PC-3 (cell line): ENCODE measurements around the gene METTL5. TPM values are rescaled to one million over a fixed set of nuclear protein-coding genes. Genes with fewer than 3 reads are reported as not detected.

Source experiments
- ATAC-seq: fragments of 200-7000 bp; cut with Tn5 transposase; 2 replicates; pipeline ENCODE4 v1.9.1; 2020; ENCODE audit warnings: mild to moderate bottlenecking, moderate library complexity
- BruUV-seq: library from RNA; stranded (reverse); fragments of 400-500 nt; replicated peaks from 2 replicates; lab custom pipeline; 2021; lab: Mats Ljungman, UMichigan
- CTCF ChIA-PET: fragments of 300-600 bp; sonication (Branson Sonifier 250); formaldehyde crosslinking; loops from one replicate; lab custom pipeline; 2022; ENCODE audit warnings: antibody characterized with exemption; lab: Charles Lee
- POLR2A ChIA-PET: fragments of 300-600 bp; sonication (Branson Sonifier 250); formaldehyde crosslinking; loops from one replicate; lab custom pipeline; 2022; ENCODE audit warnings: antibody characterized with exemption; ENCODE audit not compliant: unreplicated experiment; lab: Charles Lee
- DNase-seq: peaks from one replicate; pipeline ENCODE4 v3.0.0-alpha.2; 2015
- H2AFZ ChIP-seq: fragments of 300-600 bp; sonication (generic); 2 replicates; pipeline ENCODE4 v1.6.0; 2016; ENCODE audit warnings: antibody characterized with exemption, low read length
- H3F3A ChIP-seq: fragments of 300-600 bp; sonication (generic); one replicate; pipeline ENCODE4 v1.6.0; 2017; ENCODE audit warnings: antibody characterized with exemption, low read length, control low read depth, mild to moderate bottlenecking; ENCODE audit not compliant: unreplicated experiment
- H3K27ac ChIP-seq: fragments of 300-600 bp; sonication (generic); 2 replicates; pipeline ENCODE4 v1.5.1; 2016; ENCODE audit warnings: mild to moderate bottlenecking, low read length
- H3K27me3 ChIP-seq: fragments of 300-600 bp; sonication (generic); 2 replicates; pipeline ENCODE4 v1.6.1; 2016; ENCODE audit warnings: low read length, mixed read lengths
- H3K36me3 ChIP-seq: fragments of 300-600 bp; sonication (generic); 2 replicates; pipeline ENCODE4 v1.6.1; 2016; ENCODE audit warnings: low read depth, mixed run types, low read length, mixed read lengths
- H3K4me1 ChIP-seq: fragments of 300-600 bp; sonication (generic); 2 replicates; pipeline ENCODE4 v1.5.1; 2016; ENCODE audit warnings: low read length; ENCODE audit not compliant: insufficient read depth
- H3K4me2 ChIP-seq: fragments of 300-600 bp; sonication (generic); 2 replicates; pipeline ENCODE4 v1.6.0; 2016; ENCODE audit warnings: low read length
- H3K4me3 ChIP-seq: fragments of 300-600 bp; sonication (generic); 2 replicates; pipeline ENCODE4 v1.5.1; 2016; ENCODE audit warnings: mild to moderate bottlenecking, low read length, mixed read lengths
- H3K79me2 ChIP-seq: fragments of 300-600 bp; sonication (generic); 2 replicates; pipeline ENCODE4 v1.6.1; 2017; ENCODE audit warnings: low read length, mixed read lengths
- H3K9ac ChIP-seq: fragments of 300-600 bp; sonication (generic); 2 replicates; pipeline ENCODE4 v1.6.0; 2016; ENCODE audit warnings: mild to moderate bottlenecking, low read length
- H3K9me2 ChIP-seq: fragments of 300-600 bp; sonication (generic); replicated peaks from 2 replicates; pipeline ENCODE4 v1.6.1; 2016; ENCODE audit warnings: mixed run types, low read length, mixed read lengths
- H3K9me3 ChIP-seq: fragments of 300-600 bp; sonication (generic); 2 replicates; pipeline ENCODE4 v1.6.1; 2016; ENCODE audit warnings: low read length, mixed read lengths
- H4K20me1 ChIP-seq: fragments of 300-600 bp; sonication (generic); 2 replicates; pipeline ENCODE4 v1.6.1; 2016; ENCODE audit warnings: low read length, mixed read lengths
- EZH2 ChIP-seq: fragments of 300-600 bp; sonication (generic); IDR thresholded peaks from one replicate; pipeline ENCODE4 v1.6.1; 2017; ENCODE audit warnings: antibody characterized with exemption, mild to moderate bottlenecking, low read length; ENCODE audit not compliant: unreplicated experiment
- EZH2phosphoT487 ChIP-seq: fragments of 300-600 bp; sonication (generic); IDR thresholded peaks from 2 replicates; pipeline ENCODE4 v1.6.1; 2018; ENCODE audit warnings: mild to moderate bottlenecking, antibody characterized with exemption, low read length, borderline replicate concordance
- intact Hi-C: fragments of 100-400 bp; cut with micrococcal nuclease; formaldehyde crosslinking; loops from 2 replicates; pipeline ENCODE4 v1.9.0; 2023
- total RNA-seq: library from RNA; depleted of rRNA; stranded (reverse); fragments of >200 nt; gene quantifications from 2 replicates; pipeline ENCODE4 v1.2.3, GENCODE V29; 2014
- TF ChIP-seq, protein P1 (sequence below): fragments of 300-600 bp; sonication (generic); conservative IDR thresholded peaks from 2 replicates; pipeline ENCODE4 v1.5.1; 2017; ENCODE audit warnings: antibody characterized with exemption, low read depth, mild to moderate bottlenecking, low read length

The METTL5 gene
- total RNA-seq, 1 experiment from 2014 or later: 61.1 TPM

DNA sequence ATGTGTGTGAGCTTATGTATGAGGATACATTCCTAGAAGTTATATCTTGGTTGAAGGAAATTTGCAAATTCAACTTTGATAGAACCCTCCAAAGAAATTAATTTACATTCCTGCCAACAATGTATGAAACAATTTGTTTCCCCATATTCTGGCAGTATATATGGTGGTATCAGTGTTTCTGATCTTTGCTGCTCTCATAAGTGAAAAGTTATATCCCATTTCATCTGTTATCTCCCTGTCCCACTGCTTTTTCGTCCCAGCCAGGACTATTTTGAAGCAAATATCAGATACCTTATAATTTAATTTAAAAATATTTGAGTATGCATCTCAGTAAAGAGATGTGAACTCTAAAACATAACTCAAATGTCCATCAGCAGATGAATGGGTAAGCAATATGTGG lies 9.7 kb upstream of the METTL5 start:
- no peak overlapping the region for H3K4me2 ChIP-seq
- peaks cover 11% of the 10 kb centered on the region for H4K20me1 ChIP-seq
- H3K27me3 ChIP-seq: no peaks in the 10 kb centered on the region
- no peak overlapping the region for H3K4me3 ChIP-seq
- no peak overlapping the region for H2AFZ ChIP-seq
- H3K79me2 ChIP-seq: peaks cover 97% of the 10 kb centered on the region
- intact Hi-C loops: no loop called here
- H3K36me3 ChIP-seq: peaks cover 11% of the 10 kb centered on the region; the same call in 1 of the 2 replicates
- ChIA-PET CTCF (no interaction called here), POLR2A (no interaction called here)
- BruUV-seq: no TSS peak
- no peaks in the 10 kb centered on the region for H3K9me3 ChIP-seq
- DNase-seq (no peak), ATAC-seq (no peak)
- no peak overlapping the region for H3K27ac ChIP-seq
- H3K9ac ChIP-seq: no peak overlapping the region
- no peaks in the 10 kb centered on the region for H3K4me1 ChIP-seq
- TF ChIP-seq EZH2 (no peak), EZH2phosphoT487 (no peak)
- TF ChIP-seq, protein P1, sequence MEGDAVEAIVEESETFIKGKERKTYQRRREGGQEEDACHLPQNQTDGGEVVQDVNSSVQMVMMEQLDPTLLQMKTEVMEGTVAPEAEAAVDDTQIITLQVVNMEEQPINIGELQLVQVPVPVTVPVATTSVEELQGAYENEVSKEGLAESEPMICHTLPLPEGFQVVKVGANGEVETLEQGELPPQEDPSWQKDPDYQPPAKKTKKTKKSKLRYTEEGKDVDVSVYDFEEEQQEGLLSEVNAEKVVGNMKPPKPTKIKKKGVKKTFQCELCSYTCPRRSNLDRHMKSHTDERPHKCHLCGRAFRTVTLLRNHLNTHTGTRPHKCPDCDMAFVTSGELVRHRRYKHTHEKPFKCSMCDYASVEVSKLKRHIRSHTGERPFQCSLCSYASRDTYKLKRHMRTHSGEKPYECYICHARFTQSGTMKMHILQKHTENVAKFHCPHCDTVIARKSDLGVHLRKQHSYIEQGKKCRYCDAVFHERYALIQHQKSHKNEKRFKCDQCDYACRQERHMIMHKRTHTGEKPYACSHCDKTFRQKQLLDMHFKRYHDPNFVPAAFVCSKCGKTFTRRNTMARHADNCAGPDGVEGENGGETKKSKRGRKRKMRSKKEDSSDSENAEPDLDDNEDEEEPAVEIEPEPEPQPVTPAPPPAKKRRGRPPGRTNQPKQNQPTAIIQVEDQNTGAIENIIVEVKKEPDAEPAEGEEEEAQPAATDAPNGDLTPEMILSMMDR: no peak
- no peaks in the 10 kb centered on the region for H3F3A ChIP-seq
- no peaks in the 10 kb centered on the region for H3K9me2 ChIP-seq

GRCh38 chr2:169828141-169828811 lies 3.6 kb upstream of the METTL5 start:
- Histone ChIP-seq H3F3A (no peaks in the 10 kb centered on the region), H3K27ac (no peak overlapping the region), H3K4me1 (peaks cover 13% of the 10 kb centered on the region), H2AFZ (no peak overlapping the region), H3K9ac (peak overlapping the region; percentile 79), H3K27me3 (no peaks in the 10 kb centered on the region), H3K4me3 (peak overlapping the region; percentile 86), H4K20me1 (peaks cover 25% of the 10 kb centered on the region), H3K4me2 (peak overlapping the region; percentile 90), H3K79me2 (peaks cover 70% of the 10 kb centered on the region), H3K9me3 (no peaks in the 10 kb centered on the region), H3K9me2 (no peaks in the 10 kb centered on the region), H3K36me3 (peaks cover 11% of the 10 kb centered on the region; the same call in 1 of the 2 replicates)
- ATAC-seq (peak; percentile 35), DNase-seq (peak; percentile 63)
- TF ChIP-seq EZH2 (no peak), EZH2phosphoT487 (no peak)
- TF ChIP-seq, protein P1: no peak
- ChIA-PET POLR2A (no interaction called here), CTCF (interaction anchor here (1.1 kb wide), 1 partner anchor 49 kb away, joined by 8 read pairs; no protein-coding TSS in a partner anchor)
- BruUV-seq: no TSS peak
- intact Hi-C loops: no loop called here
